Measurements from ENCODE around the gene IL5.

IL5 gene

GRCh38 chr5:132500931-132501628 lies 42.2 kb downstream of the IL5 start:
- DNase-seq (ENCODE audit: insufficient read length, low spot score), result no peak
- FAIRE-seq, result no peak
- peak; percentile 73 for TF ChIP-seq CTCF (IDR thresholded peaks at IDR 0.05; ENCODE audit: insufficient read depth, missing control alignments)

- FAIRE-seq (no peak), DNase-seq (ENCODE audit: insufficient read length, low spot score) (no peak)
- no peak for TF ChIP-seq CTCF (IDR thresholded peaks at IDR 0.05; ENCODE audit: insufficient read depth, missing control alignments)
These were observed 42.9 kb downstream of the IL5 start for GRCh38 chr5:132500244-132500930.

- TF ChIP-seq CTCF (IDR thresholded peaks at IDR 0.05; ENCODE audit: insufficient read depth, missing control alignments), result no peak
- FAIRE-seq (no peak), DNase-seq (ENCODE audit: insufficient read length, low spot score) (no peak)
These were observed 43.7 kb downstream of the IL5 start for GRCh38 chr5:132499440-132500243.

- no peak for DNase-seq (ENCODE audit: insufficient read length, low spot score)
- no peak for FAIRE-seq
- TF ChIP-seq CTCF (IDR thresholded peaks at IDR 0.05; ENCODE audit: insufficient read depth, missing control alignments), result no peak
These were observed 44.5 kb downstream of the IL5 start for GRCh38 chr5:132498686-132499271.

- TF ChIP-seq CTCF (IDR thresholded peaks at IDR 0.05; ENCODE audit: insufficient read depth, missing control alignments), result no peak
- FAIRE-seq (no peak), DNase-seq (ENCODE audit: insufficient read length, low spot score) (no peak)
These were observed 45.2 kb downstream of the IL5 start for GRCh38 chr5:132498152-132498551.

GRCh38 chr5:132497488-132497997 lies 45.8 kb downstream of the IL5 start:
- FAIRE-seq (no peak), DNase-seq (ENCODE audit: insufficient read length, low spot score) (no peak)
- no peak for TF ChIP-seq CTCF (IDR thresholded peaks at IDR 0.05; ENCODE audit: insufficient read depth, missing control alignments)
